Liver (tissue), 9 donors: ENCODE results near the gene SORCS2. TPM values are rescaled to one million over a fixed set of nuclear protein-coding genes. Genes with fewer than 3 reads are reported as not detected.

ENCODE experiments used
- DNase-seq: peaks from one replicate; pipeline ENCODE4 v3.0.0-alpha.2; 2017; ENCODE audit warnings: low spot score
- H3K27ac ChIP-seq, 2 donors: one replicate each; pipeline ENCODE4 v1.7.0; 2013; ENCODE audit warnings: inconsistent platforms in 2 of 2, low read length in 2 of 2, control low read depth in 1 of 2, low read depth in 1 of 2, mild to moderate bottlenecking in 1 of 2
- H3K27me3 ChIP-seq, 4 donors: one replicate each; pipeline versions ENCODE4 v1.6.1 to v1.7.0; 2013; ENCODE audit warnings: low read length in 3 of 4, inconsistent platforms in 1 of 4, mild to moderate bottlenecking in 1 of 4, moderate library complexity in 1 of 4; ENCODE audit not compliant: control insufficient read depth in 4 of 4, insufficient read depth in 4 of 4
- H3K36me3 ChIP-seq, 4 donors: one replicate each; pipeline versions ENCODE4 v1.6.1 to v1.7.0; 2013; ENCODE audit warnings: low read length in 3 of 4, mild to moderate bottlenecking in 3 of 4, low read depth in 1 of 4, moderate library complexity in 1 of 4; ENCODE audit not compliant: control insufficient read depth in 4 of 4, insufficient read depth in 3 of 4
- H3K4me1 ChIP-seq, 4 donors: one replicate each; pipeline versions ENCODE4 v1.6.1 to v1.7.0; 2013; ENCODE audit warnings: low read length in 3 of 4, mild to moderate bottlenecking in 3 of 4, moderate library complexity in 1 of 4; ENCODE audit not compliant: control insufficient read depth in 4 of 4, insufficient read depth in 4 of 4
- H3K4me3 ChIP-seq, 3 donors: one replicate each; pipeline versions ENCODE4 v1.6.1 to v1.7.0; 2013; ENCODE audit warnings: low read length in 3 of 3, control low read depth in 1 of 3, low read depth in 1 of 3, mild to moderate bottlenecking in 1 of 3
- H3K9ac ChIP-seq, 2 donors: one replicate each; pipeline ENCODE4 v1.7.0; 2013; ENCODE audit warnings: low read length in 2 of 2, mild to moderate bottlenecking in 2 of 2, moderate library complexity in 2 of 2, control low read depth in 1 of 2, low read depth in 1 of 2
- H3K9me3 ChIP-seq, 4 donors: one replicate each; pipeline versions ENCODE4 v1.6.1 to v1.7.0; 2013; ENCODE audit warnings: low read length in 3 of 4; ENCODE audit not compliant: control insufficient read depth in 4 of 4
- EGR1 ChIP-seq, 2 donors: IDR thresholded peaks; 2 replicates each; pipeline ENCODE4 v1.6.1; 2016 to 2018; ENCODE audit warnings: antibody characterized with exemption in 2 of 2, low read depth in 2 of 2
- FOXA1 ChIP-seq: IDR thresholded peaks from 2 replicates; pipeline ENCODE4 v1.6.1; 2016; ENCODE audit warnings: antibody characterized with exemption
- FOXA2 ChIP-seq: IDR thresholded peaks from 2 replicates; pipeline ENCODE4 v1.6.1; 2016; ENCODE audit warnings: antibody characterized with exemption
- GABPA ChIP-seq, 2 donors: IDR thresholded peaks in 1 of 2; conservative IDR thresholded peaks in 1 of 2; 2 replicates each; pipeline ENCODE4 v1.6.1; 2016; ENCODE audit warnings: antibody characterized with exemption in 2 of 2, mild to moderate bottlenecking in 1 of 2, moderate library complexity in 1 of 2
- HNF4A ChIP-seq, 2 donors: conservative IDR thresholded peaks; 2 replicates each; pipeline ENCODE4 v1.6.1; 2016; ENCODE audit warnings: antibody characterized with exemption in 2 of 2, mild to moderate bottlenecking in 2 of 2
- HNF4G ChIP-seq: IDR thresholded peaks from 2 replicates; pipeline ENCODE4 v1.6.1; 2016; ENCODE audit warnings: antibody characterized with exemption
- JUND ChIP-seq, 2 donors: IDR thresholded peaks; 2 replicates each; pipeline ENCODE4 v1.6.1; 2016; ENCODE audit warnings: antibody characterized with exemption in 2 of 2
- NR2F2 ChIP-seq: IDR thresholded peaks from 2 replicates; pipeline ENCODE4 v1.6.1; 2016; ENCODE audit warnings: antibody characterized with exemption
- RAD21 ChIP-seq, 2 donors: IDR thresholded peaks; 2 replicates each; pipeline ENCODE4 v1.6.1; 2016; ENCODE audit warnings: antibody characterized with exemption in 2 of 2, mild to moderate bottlenecking in 2 of 2
- RXRA ChIP-seq, 2 donors: IDR thresholded peaks; 2 replicates each; pipeline ENCODE4 v1.6.1; 2017 to 2018; ENCODE audit warnings: antibody characterized with exemption in 2 of 2, mild to moderate bottlenecking in 1 of 2
- SP1 ChIP-seq: IDR thresholded peaks from 2 replicates; pipeline ENCODE4 v1.6.1; 2018; ENCODE audit warnings: antibody characterized with exemption, mild to moderate bottlenecking
- TAF1 ChIP-seq: conservative IDR thresholded peaks from 2 replicates; pipeline ENCODE4 v1.6.1; 2016; ENCODE audit warnings: antibody characterized with exemption, mild to moderate bottlenecking
- WGBS: extraction: QIAGEN DNeasy Blood & Tissue Kit; methylation state at CpG from one replicate; pipeline ENCODE4 v1.1.7; 2013; 5-methylcytosine and 5-hydroxymethylcytosine counted together
- polyA plus RNA-seq, 2 donors: library from polyadenylated mRNA; stranded (reverse) in 1 of 2; unstranded in 1 of 2; fragments of 200-250 nt in 1 of 2; fragments of >200 nt in 1 of 2; fragmentation: Nextera tagmentation in 1 of 2; extraction: Ambion mirVana in 1 of 2; gene quantifications; one replicate each; pipeline versions ENCODE4 v1.2.1 to v1.2.3, GENCODE V29; 2013 to 2015
- total RNA-seq, 2 donors: library from RNA; depleted of rRNA; stranded (reverse); fragments of >200 nt; gene quantifications; one replicate each; pipeline ENCODE4 v1.2.3, GENCODE V29; 2014
- TF ChIP-seq, protein P1 (sequence below): fragments of 150-350 bp; IDR thresholded peaks from 2 replicates; pipeline ENCODE4 v1.5.1; 2017; ENCODE audit warnings: improper control_type of control experiment, low read depth, low read length; ENCODE audit not compliant: missing input control
- TF ChIP-seq, protein P2 (sequence below): IDR thresholded peaks from 2 replicates; pipeline ENCODE4 v1.6.1; 2016; ENCODE audit warnings: antibody characterized with exemption
- TF ChIP-seq, protein P3 (sequence below): IDR thresholded peaks from 2 replicates; pipeline ENCODE4 v1.6.1; 2016; ENCODE audit warnings: antibody characterized with exemption, mild to moderate bottlenecking
- TF ChIP-seq, protein P4 (sequence below): IDR thresholded peaks from 2 replicates; pipeline ENCODE4 v1.6.1; 2016; ENCODE audit warnings: antibody characterized with exemption
- TF ChIP-seq, protein P5 (sequence below): IDR thresholded peaks from 2 replicates; pipeline ENCODE4 v1.6.1; 2016; ENCODE audit warnings: antibody characterized with exemption
- donor health status: healthy.
- donor health status: healthy.
- donor health status: healthy.
- donor health status: healthy.
- donor health status: healthy.

SORCS2 gene
- total and polyA plus RNA-seq, 4 donors: 0.10 to 1.4 (median 0.92) TPM

DNA sequence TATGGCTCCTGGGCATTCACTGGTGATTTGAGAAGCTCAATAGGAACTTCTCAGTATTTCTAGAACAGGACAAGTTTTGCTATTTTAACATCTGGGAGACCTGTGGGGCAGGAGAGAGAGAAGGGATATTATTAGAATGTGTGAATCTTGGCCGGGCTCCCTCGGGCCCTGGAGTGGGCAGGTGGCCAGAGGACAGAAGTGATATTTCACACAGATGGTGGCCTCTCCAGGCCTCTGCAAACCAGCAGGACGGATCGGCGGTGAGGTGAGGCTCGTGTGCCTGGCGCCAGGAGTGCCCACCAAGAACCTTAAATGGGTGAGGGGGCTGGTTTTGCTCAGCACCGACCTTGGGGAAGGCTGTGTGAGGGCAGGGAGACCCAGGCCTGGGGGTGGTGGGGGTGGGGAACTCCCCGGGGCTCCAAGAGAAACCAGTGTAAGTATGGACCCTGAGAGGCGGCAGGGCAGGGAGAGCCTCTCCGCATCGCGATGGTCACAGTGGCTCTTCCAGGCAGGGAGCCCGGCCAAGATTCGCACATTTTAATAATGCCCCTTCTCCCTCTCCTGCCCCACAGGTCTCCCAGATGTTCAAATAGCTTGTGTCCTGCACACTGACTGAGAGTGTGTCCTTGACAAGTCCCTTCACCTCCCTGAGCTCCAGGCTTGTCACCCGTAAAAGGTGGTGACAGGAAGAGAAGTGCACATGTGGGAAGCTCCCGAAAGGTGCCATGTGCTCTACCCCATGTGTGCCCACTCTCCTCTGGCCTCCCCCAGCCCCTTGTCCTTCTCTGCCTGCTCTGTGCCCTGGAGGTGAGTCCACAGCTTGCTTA is 64.9 kb downstream of the SORCS2 start:
- Histone ChIP-seq H3K27ac (no peak overlapping the region), H3K9ac (no peak overlapping the region), H3K4me3 (no peak overlapping the region), H3K9me3 (no peaks in the 10 kb centered on the region), H3K27me3 (no peaks in the 10 kb centered on the region), H3K4me1 (no peaks in the 10 kb centered on the region), H3K36me3 (no peaks in the 10 kb centered on the region)
- TF ChIP-seq RXRA (IDR thresholded peaks at IDR 0.05): no peak
- TF ChIP-seq RAD21 (IDR thresholded peaks at IDR 0.05): no peak
- TF ChIP-seq, protein P1, sequence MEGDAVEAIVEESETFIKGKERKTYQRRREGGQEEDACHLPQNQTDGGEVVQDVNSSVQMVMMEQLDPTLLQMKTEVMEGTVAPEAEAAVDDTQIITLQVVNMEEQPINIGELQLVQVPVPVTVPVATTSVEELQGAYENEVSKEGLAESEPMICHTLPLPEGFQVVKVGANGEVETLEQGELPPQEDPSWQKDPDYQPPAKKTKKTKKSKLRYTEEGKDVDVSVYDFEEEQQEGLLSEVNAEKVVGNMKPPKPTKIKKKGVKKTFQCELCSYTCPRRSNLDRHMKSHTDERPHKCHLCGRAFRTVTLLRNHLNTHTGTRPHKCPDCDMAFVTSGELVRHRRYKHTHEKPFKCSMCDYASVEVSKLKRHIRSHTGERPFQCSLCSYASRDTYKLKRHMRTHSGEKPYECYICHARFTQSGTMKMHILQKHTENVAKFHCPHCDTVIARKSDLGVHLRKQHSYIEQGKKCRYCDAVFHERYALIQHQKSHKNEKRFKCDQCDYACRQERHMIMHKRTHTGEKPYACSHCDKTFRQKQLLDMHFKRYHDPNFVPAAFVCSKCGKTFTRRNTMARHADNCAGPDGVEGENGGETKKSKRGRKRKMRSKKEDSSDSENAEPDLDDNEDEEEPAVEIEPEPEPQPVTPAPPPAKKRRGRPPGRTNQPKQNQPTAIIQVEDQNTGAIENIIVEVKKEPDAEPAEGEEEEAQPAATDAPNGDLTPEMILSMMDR: no peak
- TF ChIP-seq HNF4A (conservative IDR thresholded peaks at IDR 0.05): no peak
- TF ChIP-seq GABPA (IDR thresholded peaks at IDR 0.05 in 1 of 2, conservative IDR thresholded peaks at IDR 0.05 in 1 of 2): no peak
- WGBS: 73% methylated on average over 17 of the region's 17 CpGs
- DNase-seq: no peak

DNA sequence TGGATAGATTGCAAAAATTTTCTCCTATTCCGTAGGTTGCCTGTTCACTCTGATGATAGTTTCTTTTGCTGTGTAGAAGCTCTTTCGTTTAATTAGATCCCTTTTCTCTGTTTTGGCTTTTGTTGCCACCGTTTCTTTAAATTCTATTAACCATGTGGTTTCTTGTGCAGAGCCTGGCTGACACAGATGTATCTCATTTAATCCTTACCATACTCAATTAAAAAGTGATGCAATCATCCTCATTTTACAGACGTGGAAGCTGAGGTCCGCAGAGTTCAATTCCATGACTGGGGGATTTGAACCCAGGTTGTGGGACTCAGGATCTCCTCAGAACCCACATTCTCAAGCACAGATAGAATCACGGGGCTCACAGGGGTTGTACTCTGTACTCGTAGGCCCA is 66.7 kb downstream of the SORCS2 start:
- H3K9me3 ChIP-seq: no peaks in the 10 kb centered on the region
- no peaks in the 10 kb centered on the region for H3K27me3 ChIP-seq
- TF ChIP-seq, protein P2, sequence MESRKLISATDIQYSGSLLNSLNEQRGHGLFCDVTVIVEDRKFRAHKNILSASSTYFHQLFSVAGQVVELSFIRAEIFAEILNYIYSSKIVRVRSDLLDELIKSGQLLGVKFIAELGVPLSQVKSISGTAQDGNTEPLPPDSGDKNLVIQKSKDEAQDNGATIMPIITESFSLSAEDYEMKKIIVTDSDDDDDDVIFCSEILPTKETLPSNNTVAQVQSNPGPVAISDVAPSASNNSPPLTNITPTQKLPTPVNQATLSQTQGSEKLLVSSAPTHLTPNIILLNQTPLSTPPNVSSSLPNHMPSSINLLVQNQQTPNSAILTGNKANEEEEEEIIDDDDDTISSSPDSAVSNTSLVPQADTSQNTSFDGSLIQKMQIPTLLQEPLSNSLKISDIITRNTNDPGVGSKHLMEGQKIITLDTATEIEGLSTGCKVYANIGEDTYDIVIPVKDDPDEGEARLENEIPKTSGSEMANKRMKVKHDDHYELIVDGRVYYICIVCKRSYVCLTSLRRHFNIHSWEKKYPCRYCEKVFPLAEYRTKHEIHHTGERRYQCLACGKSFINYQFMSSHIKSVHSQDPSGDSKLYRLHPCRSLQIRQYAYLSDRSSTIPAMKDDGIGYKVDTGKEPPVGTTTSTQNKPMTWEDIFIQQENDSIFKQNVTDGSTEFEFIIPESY: no peak
- TF ChIP-seq EGR1 (IDR thresholded peaks at IDR 0.05; ENCODE audit: low read depth in 2 of 2) (no peak), GABPA (IDR thresholded peaks at IDR 0.05 in 1 of 2, conservative IDR thresholded peaks at IDR 0.05 in 1 of 2) (no peak), FOXA1 (no peak), RXRA (IDR thresholded peaks at IDR 0.05) (no peak), SP1 (no peak), JUND (IDR thresholded peaks at IDR 0.05) (no peak), FOXA2 (no peak), NR2F2 (no peak), HNF4G (no peak), TAF1 (no peak), HNF4A (conservative IDR thresholded peaks at IDR 0.05) (no peak)
- TF ChIP-seq, protein P3, sequence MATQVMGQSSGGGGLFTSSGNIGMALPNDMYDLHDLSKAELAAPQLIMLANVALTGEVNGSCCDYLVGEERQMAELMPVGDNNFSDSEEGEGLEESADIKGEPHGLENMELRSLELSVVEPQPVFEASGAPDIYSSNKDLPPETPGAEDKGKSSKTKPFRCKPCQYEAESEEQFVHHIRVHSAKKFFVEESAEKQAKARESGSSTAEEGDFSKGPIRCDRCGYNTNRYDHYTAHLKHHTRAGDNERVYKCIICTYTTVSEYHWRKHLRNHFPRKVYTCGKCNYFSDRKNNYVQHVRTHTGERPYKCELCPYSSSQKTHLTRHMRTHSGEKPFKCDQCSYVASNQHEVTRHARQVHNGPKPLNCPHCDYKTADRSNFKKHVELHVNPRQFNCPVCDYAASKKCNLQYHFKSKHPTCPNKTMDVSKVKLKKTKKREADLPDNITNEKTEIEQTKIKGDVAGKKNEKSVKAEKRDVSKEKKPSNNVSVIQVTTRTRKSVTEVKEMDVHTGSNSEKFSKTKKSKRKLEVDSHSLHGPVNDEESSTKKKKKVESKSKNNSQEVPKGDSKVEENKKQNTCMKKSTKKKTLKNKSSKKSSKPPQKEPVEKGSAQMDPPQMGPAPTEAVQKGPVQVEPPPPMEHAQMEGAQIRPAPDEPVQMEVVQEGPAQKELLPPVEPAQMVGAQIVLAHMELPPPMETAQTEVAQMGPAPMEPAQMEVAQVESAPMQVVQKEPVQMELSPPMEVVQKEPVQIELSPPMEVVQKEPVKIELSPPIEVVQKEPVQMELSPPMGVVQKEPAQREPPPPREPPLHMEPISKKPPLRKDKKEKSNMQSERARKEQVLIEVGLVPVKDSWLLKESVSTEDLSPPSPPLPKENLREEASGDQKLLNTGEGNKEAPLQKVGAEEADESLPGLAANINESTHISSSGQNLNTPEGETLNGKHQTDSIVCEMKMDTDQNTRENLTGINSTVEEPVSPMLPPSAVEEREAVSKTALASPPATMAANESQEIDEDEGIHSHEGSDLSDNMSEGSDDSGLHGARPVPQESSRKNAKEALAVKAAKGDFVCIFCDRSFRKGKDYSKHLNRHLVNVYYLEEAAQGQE: no peak
- TF ChIP-seq, protein P1: no peak
- TF ChIP-seq, protein P4, sequence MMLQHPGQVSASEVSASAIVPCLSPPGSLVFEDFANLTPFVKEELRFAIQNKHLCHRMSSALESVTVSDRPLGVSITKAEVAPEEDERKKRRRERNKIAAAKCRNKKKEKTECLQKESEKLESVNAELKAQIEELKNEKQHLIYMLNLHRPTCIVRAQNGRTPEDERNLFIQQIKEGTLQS: no peak
- TF ChIP-seq, protein P5, sequence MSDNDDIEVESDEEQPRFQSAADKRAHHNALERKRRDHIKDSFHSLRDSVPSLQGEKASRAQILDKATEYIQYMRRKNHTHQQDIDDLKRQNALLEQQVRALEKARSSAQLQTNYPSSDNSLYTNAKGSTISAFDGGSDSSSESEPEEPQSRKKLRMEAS: no peak
- no peak overlapping the region for H3K4me3 ChIP-seq
- H3K4me1 ChIP-seq: no peaks in the 10 kb centered on the region
- no peak overlapping the region for H3K9ac ChIP-seq
- H3K27ac ChIP-seq: no peak overlapping the region
- WGBS: 93% methylated on average over 7 of the region's 7 CpGs
- no peaks in the 10 kb centered on the region for H3K36me3 ChIP-seq
- no peak for DNase-seq
